HEK293 (cell line): ENCODE results near the gene BMPR1A.

Experiments
- ATF2 ChIP-seq: fragments of 450-650 bp; formaldehyde crosslinking; IDR thresholded peaks from 2 replicates; pipeline ENCODE4 v1.5.1; 2016; ENCODE audit warnings: missing biosample characterization, missing genetic modification characterization, low read depth
- EGR2 ChIP-seq: fragments of 450-650 bp; formaldehyde crosslinking; IDR thresholded peaks from 2 replicates; pipeline ENCODE4 v1.5.1; 2016; ENCODE audit warnings: low read depth, missing biosample characterization, missing genetic modification characterization
- ELK4 ChIP-seq: IDR thresholded peaks from 2 replicates; pipeline ENCODE4 v1.6.1; 2011; ENCODE audit warnings: mild to moderate bottlenecking, low read depth, low read length, borderline replicate concordance
- TRIM28 ChIP-seq: IDR thresholded peaks from 2 replicates; pipeline ENCODE4 v1.6.1; 2011; ENCODE audit warnings: low read length, control low read depth, borderline replicate concordance
- ZBTB17 ChIP-seq: fragments of 450-650 bp; formaldehyde crosslinking; IDR thresholded peaks from 2 replicates; pipeline ENCODE4 v1.5.1; 2016; ENCODE audit warnings: missing biosample characterization, missing genetic modification characterization
- ZBTB20 ChIP-seq: fragments of 450-650 bp; formaldehyde crosslinking; IDR thresholded peaks from 2 replicates; pipeline ENCODE4 v1.5.1; 2016; ENCODE audit warnings: missing biosample characterization, missing genetic modification characterization
- ZBTB21 ChIP-seq: fragments of 450-650 bp; formaldehyde crosslinking; IDR thresholded peaks from 2 replicates; pipeline ENCODE4 v1.5.1; 2017; ENCODE audit warnings: missing biosample characterization, missing genetic modification characterization
- ZEB2 ChIP-seq: fragments of 450-650 bp; formaldehyde crosslinking; IDR thresholded peaks from 2 replicates; pipeline ENCODE4 v1.5.1; 2016; ENCODE audit warnings: missing biosample characterization, missing genetic modification characterization
- ZFHX2 ChIP-seq: fragments of 450-650 bp; formaldehyde crosslinking; conservative IDR thresholded peaks from 2 replicates; pipeline ENCODE4 v1.5.1; 2016; ENCODE audit warnings: missing biosample characterization, missing genetic modification characterization
- ZFP37 ChIP-seq: fragments of 450-650 bp; formaldehyde crosslinking; IDR thresholded peaks from 2 replicates; pipeline ENCODE4 v1.5.1; 2016; ENCODE audit warnings: missing biosample characterization, missing genetic modification characterization
- ZNF10 ChIP-seq: fragments of 450-650 bp; formaldehyde crosslinking; IDR thresholded peaks from 2 replicates; pipeline ENCODE4 v1.5.1; 2017; ENCODE audit warnings: missing biosample characterization, missing genetic modification characterization
- ZNF2 ChIP-seq: fragments of 450-650 bp; formaldehyde crosslinking; IDR thresholded peaks from 2 replicates; pipeline ENCODE4 v1.5.1; 2016; ENCODE audit warnings: missing biosample characterization, missing genetic modification characterization
- ZNF324 ChIP-seq: fragments of 450-650 bp; formaldehyde crosslinking; IDR thresholded peaks from 2 replicates; pipeline ENCODE4 v1.5.1; 2016; ENCODE audit warnings: missing biosample characterization, missing genetic modification characterization
- ZNF398 ChIP-seq: fragments of 450-650 bp; formaldehyde crosslinking; IDR thresholded peaks from 2 replicates; pipeline ENCODE4 v1.5.1; 2017; ENCODE audit warnings: missing biosample characterization, missing genetic modification characterization
- ZNF426 ChIP-seq: fragments of 450-650 bp; formaldehyde crosslinking; IDR thresholded peaks from 2 replicates; pipeline ENCODE4 v1.5.1; 2017; ENCODE audit warnings: missing biosample characterization, missing genetic modification characterization, mild to moderate bottlenecking, inconsistent platforms, moderate library complexity
- ZNF529 ChIP-seq: fragments of 450-650 bp; formaldehyde crosslinking; IDR thresholded peaks from 2 replicates; pipeline ENCODE4 v1.5.1; 2017; ENCODE audit warnings: missing genetic modification characterization, missing biosample characterization; ENCODE audit not compliant: insufficient replicate concordance
- ZNF701 ChIP-seq: fragments of 450-650 bp; formaldehyde crosslinking; IDR thresholded peaks from 2 replicates; pipeline ENCODE4 v1.5.1; 2016; ENCODE audit warnings: missing biosample characterization, missing genetic modification characterization
- TF ChIP-seq, protein P1 (sequence below): fragments of 450-650 bp; formaldehyde crosslinking; IDR thresholded peaks from 2 replicates; pipeline ENCODE4 v1.5.1; 2016; ENCODE audit warnings: missing biosample characterization, missing genetic modification characterization

Gene BMPR1A

DNA sequence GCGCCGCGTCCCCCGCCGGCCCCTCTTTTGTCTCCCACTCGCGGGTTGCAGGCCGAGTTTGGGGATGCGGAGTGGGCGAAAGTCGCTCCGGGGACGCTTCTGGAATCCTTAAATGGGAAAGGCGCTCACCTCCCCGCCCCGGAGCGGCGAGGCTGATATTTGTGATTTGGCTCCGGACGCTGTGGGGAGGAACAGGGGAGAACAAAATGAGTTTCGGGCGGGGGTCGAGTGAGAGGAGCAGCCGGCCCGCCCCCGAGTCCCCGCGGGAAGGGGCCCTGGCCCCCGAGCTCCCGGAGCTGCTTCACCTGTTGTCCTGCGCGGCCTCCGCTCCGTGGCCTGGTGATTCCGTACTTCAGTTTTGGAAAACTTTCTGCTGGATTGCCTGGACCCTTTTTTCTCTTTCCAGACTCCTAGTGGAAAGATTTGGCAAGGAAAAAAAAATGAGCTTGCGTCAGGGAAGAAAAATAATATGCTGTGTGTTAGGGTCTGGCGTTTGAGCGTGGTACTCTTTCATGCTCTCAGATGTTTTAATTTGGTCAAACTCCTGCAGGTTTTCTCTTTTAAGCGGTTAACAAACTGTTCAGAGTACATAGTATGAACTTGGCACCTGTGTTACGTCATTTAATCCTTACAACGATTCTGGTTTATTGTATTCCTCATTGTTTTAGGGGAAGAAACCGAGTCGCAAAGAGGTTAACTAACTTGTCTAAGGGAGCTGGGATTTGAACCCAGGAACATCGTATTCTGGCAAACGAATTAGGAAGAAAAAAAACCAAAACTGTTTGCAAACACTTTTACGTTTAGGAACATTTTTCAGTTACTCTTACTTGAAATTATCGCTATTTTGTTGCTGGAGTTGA lies 924 bp downstream of the BMPR1A start (continued):
- TF ChIP-seq ATF2 (tag by site-specific recombination) (peak; percentile 84), ZNF2 (tag by site-specific recombination) (0 out of 2 replicates have a peak, but pooled peaks have one; percentile 44), TRIM28 (no peak), ZNF426 (tag by site-specific recombination) (no peak), ZEB2 (peak; percentile 51; the same call in 1 of the 2 replicates), ZNF398 (tag by site-specific recombination) (peak; percentile 29; the same call in 1 of the 2 replicates), ZNF701 (tag by site-specific recombination) (no peak), ZNF10 (0 out of 2 replicates have a peak, but pooled peaks have one; percentile 32), ZNF529 (no peak), ZBTB21 (tag by site-specific recombination) (0 out of 2 replicates have a peak, but pooled peaks have one; percentile 13), ZBTB20 (tag by site-specific recombination) (peak; percentile 50; the same call in 1 of the 2 replicates), ZFP37 (tag by site-specific recombination) (peak; percentile 76; the same call in 1 of the 2 replicates), ZFHX2 (tag by site-specific recombination) (peak; percentile 43), ELK4 (no peak), ZNF324 (tag by site-specific recombination) (no peak), ZBTB17 (tag by site-specific recombination) (peak; percentile 73), EGR2 (tag by site-specific recombination) (0 out of 2 replicates have a peak, but pooled peaks have one; percentile 6)
- TF ChIP-seq, protein P1, sequence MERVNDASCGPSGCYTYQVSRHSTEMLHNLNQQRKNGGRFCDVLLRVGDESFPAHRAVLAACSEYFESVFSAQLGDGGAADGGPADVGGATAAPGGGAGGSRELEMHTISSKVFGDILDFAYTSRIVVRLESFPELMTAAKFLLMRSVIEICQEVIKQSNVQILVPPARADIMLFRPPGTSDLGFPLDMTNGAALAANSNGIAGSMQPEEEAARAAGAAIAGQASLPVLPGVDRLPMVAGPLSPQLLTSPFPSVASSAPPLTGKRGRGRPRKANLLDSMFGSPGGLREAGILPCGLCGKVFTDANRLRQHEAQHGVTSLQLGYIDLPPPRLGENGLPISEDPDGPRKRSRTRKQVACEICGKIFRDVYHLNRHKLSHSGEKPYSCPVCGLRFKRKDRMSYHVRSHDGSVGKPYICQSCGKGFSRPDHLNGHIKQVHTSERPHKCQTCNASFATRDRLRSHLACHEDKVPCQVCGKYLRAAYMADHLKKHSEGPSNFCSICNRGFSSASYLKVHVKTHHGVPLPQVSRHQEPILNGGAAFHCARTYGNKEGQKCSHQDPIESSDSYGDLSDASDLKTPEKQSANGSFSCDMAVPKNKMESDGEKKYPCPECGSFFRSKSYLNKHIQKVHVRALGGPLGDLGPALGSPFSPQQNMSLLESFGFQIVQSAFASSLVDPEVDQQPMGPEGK (tag by site-specific recombination), result peak; percentile 80
